Measurements from ENCODE around the gene TGFBR1.

The TGFBR1 gene

DNA sequence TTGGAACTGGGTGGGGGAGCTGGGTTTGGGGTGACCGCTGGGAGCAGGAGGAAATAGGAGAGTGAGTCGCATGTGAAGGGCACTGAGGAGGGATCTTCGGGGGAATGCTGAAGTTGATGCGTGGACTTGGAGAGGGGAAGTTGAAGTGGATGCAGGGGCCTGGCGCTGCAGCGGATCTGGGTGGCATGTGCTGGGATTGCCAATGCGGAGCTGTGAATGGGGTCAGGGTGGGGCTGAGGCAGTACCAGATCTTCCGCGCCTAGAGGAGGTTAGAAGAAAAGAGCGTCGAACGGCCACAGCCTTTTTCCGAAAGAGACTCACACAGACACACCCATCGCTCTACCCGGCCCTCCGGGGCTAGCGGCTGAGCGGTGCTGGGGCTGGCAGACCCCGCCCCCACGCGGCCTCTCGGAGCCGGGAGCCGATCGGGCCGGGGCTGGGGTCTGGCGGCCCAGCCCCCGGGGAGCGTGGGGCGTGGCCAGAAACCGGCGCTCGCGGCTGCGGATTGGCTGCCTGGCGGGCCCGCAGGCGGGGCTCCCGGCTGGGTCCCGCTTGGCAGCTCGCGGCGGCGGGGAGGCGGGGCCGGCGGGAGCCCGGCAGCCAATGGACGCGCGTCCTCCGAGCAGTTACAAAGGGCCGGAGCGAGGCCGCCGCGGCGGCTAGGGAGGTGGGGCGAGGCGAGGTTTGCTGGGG is at the start of gene TGFBR1:
Gene TGFBR1 (plus strand): TSS at position 655 of the 693 bp plus-strand sequence. CDS start 93 bp downstream, outside the sequence.
- peak; percentile 82 to 89 for DNase-seq

DNA sequence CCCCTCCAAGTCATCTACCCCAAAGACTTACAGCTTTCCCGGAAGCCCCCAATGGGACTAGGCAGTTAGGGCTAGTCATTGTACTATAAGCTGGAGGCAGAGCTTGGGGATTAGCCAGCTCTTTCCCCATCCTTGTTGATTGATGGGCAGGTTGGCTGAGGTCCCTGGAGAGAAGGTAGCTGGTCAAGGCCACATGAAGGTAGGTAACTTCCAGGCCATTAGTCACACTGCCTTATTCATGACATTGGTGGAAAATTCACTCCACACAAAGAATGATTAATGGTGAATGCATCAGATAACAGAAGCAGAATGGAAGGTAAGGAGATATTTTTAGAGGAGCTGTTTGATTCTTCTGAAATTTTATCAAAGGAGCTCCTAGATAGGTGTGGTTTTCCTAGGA is 49.5 kb upstream of the TGFBR1 start:
- DNase-seq = no peak

DNA sequence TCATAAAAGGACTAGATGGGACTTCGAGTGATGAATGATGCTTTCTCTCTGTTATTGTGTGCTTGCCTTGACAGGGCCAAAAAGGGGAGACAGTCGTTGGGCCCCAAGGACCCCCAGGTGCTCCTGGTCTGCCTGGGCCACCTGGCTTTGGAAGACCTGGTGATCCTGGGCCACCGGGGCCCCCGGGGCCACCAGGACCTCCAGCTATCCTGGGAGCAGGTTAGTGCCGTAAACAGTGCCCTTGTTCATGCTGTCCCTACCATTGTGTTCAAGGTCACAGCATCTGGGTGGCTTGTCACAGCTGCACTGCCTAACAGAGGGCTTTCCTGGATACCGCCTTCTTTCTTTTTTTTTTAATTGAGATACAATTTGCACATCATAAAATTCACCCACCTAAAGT is 48.7 kb upstream of the TGFBR1 start:
- DNase-seq = no peak

DNA sequence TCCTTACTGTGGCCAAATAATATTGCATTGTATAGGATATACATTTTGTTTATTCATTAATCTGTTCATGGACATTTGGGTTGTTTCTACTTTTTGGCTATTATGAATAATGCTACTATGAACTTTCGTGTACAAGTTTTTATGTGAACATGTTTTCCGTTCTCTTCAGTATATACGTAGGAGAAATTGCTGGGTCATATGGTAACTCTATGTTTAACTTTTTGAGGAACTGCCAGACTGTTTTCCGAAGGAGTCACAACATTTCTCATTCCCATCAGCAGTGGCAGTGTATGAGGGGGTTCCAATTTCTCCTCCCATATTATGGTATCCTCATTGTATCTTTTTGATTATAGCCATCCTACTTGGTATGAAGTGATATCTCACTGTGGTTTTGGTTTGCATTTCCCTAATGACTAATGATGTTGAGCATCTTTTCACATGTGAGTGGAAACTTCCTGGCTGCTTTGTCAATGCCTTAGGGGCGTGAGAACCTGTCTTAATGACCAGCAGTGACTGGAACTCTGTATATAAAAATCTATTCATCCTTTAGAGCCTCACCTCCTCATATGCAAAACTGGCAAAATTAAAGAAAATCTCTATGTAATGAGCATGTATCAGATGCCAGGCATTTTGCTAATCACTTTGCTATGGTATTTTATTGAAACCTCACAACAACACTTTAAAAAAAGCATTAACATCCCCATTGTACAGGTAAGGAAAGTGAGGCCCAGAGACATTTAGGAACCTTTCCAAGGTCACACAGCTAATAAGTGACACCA is 47.8 kb upstream of the TGFBR1 start:
- DNase-seq = no peak

DNA sequence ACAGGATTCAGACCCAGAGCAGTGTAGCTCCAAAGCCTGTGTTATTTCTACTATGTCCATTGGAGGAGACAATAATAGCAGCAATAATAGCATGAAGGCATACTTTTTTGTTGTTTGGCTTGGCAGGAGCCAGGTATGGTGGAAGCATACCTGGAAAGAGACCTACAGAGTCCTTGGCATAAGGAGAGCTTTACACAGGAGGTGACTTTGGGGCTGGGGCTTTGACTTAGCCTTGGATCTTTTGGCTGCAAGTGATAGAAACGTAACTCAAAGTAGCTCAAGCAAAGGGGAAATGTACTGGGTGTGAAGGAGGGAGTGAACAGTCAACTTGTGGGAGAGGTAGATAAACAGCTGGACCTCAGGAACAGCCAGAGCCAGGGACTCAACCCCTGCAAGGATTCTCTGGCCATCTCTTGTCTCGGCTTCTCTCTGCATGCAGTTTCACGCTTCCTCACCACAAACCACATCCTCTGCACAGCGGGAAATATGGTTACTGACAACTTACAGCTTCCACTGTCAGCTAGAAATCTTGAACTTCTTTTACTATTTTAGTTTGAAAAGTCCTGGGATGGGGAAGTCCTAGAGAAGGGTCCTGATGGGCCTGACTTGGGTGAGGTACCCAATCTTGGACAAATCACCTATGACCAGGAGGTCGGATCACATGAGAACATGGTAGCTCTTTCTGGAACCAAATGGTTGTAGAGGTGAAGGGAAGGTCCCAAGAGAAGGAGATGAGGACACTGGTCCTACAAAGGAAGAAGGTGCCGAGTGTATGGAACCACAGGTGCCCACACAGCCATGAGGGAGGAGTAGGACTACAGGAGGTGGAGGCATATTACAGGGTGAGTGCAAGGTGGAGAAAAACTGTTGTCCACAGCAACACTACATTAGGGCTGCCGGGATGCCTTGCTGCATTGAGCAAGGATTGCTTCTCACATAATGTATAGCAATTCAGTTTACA is 47.0 kb upstream of the TGFBR1 start:
- peak; percentile 67 to 79 for DNase-seq

DNA sequence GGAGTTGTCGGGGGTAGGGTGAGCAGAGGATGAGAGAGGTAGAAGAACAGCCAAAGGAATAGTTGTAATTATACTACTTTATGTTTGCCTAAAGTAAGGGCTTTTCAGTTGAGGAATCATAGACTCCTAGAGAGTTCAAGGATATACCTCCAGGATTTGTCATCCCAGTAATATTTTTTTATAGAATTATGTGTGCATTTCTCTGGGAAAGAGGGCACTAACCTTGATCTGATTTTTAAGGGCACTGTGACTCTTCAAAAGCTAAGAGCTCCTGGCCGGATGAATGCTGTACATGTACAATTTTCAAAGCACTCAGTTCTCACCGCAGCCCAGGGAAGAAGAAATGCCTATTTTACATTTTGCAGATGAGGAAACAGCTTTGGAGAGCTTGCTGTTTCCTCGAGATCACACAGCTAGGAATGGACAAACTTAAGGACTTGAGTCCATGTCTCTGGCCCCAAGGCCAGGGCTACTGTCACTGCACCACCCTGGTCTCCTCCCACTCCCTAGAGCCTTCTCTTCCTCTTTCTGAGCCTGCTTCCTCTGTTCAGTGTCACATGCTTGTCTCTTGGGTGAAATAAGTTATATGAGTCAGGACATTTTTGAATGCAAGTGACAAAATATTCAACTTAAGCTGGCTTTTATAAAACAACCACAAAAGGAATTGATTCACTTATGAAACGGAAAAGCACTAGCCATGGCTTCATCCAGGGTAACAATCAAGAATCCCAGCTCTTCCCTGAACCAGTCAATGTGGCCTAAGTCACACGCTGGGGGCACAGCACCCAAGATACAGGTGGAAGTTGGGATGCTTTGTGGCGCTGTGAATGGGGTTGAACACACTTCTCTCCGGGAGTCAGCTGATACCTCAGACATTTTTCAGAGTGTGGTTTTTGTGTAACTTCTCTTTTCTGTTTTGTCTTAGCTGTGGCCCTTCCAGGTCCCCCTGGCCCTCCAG is 45.7 kb upstream of the TGFBR1 start:
- peak; percentile 89 to 90 for DNase-seq

DNA sequence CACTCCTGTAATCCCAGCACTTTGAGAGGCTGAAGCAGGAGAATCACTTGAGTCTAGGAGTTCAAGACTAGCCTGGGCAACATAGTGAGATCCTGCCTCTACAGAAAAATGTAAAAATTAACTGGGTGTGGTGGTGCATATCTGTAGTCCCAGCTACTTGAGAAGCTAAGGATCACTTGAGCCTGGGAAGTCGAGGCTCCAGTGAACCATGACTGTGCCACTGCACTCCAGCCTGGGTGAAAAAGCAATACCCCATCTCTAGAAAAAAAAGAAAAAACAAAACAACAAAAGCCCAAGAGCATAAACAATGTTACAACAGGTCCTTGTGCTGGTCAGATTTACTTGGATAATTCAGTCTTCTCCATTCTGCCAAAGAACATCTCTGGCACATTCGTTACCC is 44.3 kb upstream of the TGFBR1 start:
- no peak for DNase-seq

DNA sequence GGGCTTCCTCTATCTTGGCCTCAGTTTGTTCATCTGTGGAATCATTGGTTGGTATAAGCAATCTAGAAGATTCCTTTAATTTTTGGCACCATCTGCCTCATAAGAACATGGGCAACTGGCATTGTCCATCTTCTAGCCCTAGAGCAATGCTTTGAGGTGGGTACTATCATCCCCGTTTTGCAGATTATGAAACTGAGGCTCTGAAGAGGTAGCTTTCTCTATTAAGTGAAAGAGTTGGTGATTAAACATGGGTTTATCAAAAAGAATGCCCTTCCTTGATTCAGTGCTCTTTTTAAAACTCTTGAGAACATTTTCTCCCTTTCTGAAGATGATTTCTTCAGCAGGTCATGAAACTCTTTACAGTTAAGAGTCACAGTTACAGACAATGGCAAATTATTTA is 42.4 kb upstream of the TGFBR1 start:
- no peak for DNase-seq

DNA sequence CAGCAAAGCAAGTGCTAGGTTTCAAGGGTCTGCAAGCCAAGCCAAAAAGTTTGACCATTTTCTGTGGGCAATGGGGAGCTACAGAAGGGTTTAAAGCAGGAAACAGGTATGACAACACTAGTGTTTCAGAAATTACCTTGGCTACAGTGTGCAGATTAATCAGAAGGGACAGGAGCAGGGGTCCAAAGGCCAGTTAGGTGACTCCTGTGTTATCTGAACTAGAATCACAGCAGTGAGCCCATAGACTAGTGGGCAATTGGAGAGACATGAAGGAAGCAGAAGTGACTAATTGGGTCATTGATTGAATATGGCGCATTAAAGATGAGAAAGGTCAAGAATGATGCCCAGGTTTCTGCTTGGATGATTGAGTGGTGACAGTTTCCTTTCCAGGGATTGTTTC is 41.4 kb upstream of the TGFBR1 start:
- DNase-seq = no peak

DNA sequence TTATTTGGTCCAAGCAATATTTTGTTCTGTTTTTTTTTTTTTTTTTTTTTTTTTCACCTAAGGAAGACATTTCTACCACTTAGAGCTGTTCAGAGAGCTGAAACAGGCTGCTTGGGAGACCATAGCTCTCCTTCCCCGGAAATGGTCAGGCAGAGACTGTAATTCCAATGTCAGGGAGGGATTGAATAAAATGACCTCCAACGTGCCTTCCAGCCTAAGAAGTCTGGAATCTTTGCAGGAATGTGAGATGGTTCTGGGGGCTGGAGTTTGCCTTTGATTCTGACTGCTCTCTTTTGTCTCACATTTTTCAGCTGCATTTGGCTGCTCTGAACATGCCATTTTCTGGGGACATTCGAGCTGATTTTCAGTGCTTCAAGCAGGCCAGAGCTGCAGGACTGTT is 38.3 kb upstream of the TGFBR1 start:
- DNase-seq = no peak

DNA sequence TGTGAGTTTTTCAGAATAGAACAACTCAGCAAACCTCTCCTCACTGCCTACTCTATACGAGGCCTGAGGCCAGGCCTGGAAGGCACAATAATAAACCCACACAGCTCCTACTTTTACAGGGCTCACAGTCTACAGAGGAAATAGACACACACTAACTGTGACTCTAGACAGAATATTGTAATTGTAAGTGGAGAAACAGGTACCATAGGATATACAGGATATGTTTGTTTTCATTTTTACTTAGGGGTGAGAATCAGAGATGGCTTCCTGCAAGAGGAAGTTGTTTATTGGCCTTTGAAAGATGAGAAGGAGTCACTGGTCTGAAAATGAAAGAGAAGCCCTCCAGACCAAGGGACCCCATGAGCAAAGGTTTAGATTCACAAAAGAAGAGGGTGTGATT is 35.8 kb upstream of the TGFBR1 start:
- no peak for DNase-seq

DNA sequence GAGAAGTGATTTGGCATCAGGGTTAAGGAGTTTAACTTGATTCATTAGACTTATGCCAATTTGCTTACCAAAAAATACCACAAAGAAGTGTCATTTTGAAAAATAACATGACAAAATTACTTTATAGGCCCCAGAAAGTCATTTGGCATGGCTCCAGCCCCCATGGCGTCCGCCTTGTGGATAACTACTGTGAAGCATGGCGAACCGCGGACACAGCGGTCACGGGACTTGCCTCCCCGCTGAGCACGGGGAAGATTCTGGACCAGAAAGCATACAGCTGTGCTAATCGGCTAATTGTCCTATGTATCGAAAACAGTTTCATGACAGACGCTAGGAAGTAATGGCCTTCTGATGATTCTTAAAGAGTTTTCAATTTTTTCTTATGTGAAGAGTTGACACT is 35.4 kb upstream of the TGFBR1 start:
- DNase-seq = no peak

DNA sequence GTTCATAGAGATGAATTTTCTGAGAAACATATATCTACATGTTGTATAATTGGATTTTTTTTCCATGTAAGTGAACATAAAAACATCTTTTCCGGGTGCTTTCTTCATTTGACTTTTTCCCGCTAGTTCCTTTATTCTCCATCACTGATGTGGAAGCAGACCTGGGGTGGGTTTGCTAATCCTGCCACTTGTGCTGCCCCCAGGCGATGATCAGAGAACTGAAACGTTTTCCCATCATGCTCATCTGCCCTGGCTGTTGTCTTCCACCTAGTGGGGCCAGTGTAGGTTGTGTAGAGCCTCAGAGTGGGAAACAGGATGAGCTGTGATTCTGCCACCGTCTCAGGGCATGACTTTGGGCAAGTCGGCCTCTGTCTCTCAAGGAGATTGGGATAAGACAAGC is 34.2 kb upstream of the TGFBR1 start:
- no peak for DNase-seq

DNA sequence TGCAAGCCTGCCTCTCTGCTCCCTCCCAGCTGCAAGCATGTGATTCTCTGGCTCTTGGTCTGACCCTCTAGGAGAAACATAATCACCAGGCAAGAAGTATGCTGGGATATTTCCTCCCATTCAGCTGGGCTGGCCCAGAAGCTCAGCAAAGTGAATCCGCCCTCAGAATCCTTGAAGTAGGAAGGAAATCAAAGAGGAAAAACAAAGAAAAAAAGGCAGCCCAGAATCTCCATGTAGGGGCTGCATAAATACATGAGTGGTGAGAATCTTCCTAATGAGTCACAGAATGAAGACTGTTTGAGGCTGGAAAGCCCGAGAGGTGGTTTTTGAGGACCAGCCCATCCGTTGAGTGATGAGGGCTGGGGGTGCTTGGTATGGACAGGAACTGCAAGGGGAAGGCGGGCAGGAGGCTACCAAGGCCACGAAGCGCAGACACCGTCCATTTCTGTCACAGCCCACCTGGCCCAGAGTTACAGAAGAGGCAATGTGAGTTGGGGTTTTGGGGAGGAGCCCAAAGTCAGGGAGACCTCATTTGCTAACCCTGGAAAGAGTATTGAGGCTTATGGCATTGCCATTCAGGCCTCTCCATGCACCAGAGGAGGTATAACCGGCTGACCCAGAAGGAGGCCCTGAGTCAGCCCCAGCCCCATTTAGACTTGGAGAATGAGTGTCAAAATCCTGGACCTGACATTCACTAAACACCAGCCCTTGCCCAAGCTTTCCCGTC is 33.4 kb upstream of the TGFBR1 start:
- no peak for DNase-seq

DNA sequence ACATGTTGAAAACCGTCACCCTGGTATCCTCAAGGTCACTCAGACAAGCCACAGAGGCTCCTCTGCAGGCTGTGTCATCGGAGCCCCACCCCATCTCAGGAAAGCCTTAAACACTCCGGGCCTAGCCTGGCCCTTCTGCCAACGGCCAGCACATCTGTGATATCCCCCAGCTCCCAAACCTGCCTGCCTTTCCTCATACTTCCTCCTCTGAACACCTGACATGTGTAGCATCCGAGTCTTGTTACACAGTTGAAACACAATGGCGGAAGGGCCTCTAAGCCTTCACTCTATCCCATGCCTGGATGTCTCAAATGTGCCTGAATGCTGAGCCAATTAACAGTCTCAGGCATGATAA is 32.9 kb upstream of the TGFBR1 start:
- DNase-seq = no peak

DNA sequence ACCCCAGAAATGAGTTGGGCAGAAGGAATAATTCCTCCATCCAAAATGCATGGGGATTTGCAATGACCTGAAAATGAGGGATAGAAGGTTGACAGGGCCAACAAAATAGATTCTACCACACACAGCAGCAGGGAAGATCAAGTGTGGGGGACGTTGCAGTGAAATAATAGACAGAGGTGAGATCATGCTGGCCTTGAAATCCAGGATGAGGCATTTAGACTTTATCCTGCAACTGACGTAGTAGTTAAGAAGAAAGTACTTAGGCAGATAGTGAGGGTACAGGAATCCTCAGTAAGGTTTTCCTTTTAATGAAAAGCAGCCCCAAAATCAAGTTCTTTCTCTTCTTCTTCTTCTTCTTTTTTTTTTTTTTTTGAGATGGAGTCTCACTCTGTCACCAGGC is 31.6 kb upstream of the TGFBR1 start:
- no peak for DNase-seq

DNA sequence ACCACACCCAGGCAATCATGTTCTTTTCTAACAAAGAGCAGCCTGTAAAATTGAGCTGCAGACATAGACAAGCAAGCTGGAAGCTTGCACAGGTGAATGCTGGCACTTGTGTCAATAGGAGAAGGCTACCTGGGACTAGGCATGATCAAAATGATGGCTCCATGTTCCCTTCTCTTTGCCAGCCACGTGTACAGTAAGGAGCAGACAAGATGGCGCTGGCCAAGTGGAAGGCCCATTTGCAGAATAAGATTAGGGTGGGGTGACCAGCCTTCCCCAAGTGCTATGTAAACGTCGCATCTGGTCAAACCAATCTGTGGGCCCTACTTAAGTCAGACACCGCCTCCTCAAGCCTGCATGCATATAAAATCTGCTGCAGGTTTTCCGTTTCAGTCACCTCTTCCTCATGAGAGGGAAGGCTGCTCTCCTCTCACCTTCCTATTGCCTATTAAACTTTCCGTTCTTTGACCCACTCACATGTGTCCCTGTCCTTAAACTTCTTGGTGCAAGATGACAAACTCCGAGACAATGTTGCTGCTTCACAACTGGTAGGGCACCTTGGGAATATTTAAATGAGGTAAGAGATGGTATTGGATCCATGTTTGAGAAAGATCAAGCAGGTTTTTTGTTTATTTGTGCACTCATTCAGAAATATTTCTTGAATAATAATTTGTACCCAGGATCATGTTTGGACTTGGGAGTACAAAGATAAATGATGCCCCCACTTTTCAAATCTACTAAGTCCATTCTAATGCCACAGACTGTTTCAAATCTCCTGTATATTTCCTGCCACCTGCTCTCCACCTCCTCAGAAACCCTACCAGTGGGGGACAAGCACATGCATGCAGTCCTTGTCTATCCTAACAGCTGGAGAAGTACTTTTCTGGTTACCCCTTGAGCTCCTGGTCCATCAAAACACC is 30.7 kb upstream of the TGFBR1 start:
- no peak for DNase-seq

DNA sequence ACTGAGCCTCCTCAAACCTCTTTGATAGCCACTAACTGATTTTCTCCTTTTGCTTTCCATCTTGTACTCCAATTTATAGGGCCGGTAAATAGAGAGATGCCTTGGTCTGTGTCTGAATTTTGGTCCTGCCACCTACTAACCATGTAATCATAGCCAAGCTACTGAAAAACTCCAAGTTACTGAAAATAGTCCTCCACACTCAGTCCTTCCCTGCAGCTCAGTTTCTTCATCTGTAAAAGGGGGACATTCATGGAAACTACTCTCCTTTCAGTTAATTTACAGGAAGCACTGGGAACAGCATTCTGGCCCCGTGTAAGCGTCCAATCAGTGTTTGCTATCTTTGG is 30.0 kb upstream of the TGFBR1 start:
- DNase-seq = no peak

DNA sequence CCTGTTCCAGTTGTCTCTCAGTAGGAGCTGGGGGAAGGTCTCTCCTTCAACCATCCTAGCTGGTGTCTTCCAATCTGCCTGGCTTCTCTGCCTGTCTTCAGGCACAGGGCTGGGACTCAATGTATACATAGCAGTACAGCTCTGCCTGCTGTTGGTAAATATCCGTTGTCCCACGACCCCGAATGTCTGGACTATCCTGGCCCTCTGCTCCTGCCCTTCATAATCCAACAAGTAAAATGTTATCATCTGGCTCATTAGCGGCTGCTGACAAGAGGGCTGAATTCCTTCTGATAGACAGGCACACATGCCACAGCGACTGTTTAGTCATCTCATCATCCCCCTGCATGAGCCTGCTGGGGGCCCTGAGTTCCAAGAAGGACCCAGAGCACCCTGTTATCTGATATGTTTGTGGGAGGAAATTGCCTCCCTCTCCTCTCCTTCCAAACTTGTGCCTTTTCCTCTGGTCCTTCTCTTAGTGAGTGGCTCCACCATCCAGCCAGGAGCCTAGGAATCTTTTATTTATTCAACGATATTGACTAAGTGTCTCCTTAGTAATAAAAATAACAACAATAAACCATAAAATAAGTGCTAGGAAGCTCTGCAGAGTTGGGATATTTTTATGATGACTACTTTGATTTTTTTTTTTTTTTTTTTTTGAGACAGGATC is 29.5 kb upstream of the TGFBR1 start:
- no peak for DNase-seq

DNA sequence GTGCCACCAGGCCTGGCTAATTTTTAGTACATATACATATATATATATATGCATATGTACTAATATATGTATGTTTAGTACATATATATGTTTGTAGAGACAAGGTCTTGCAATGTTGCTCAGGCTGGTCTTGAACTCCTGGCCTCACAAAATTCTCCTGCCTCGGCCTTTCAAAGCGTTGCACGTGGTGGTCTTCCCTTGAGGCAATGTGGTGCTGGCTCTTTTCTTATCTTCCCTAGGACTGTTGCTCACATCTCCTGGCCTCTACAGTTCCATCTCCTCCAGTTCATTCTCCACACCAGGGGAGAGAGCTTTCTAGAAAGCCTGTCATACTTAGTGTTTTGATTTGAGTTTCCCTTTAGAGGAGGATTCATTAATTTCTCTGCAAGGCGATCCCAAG is 28.9 kb upstream of the TGFBR1 start:
- DNase-seq = no peak

Measured in Kasumi-1 (cell line).